Thyroid gland (tissue), 4 donors: ENCODE data around the gene LFNG. TPM values are rescaled to one million over a fixed set of nuclear protein-coding genes. Genes with fewer than 3 reads are reported as not detected.

Experiments
- DNase-seq, 2 donors: peaks; one replicate each; pipeline ENCODE4 v3.0.0-alpha.2; 2019
- H3K27ac ChIP-seq, 3 donors: fragments of 200-600 bp; sonication (generic); 1 replicate in 2 of 3; 2 replicates in 1 of 3; pipeline ENCODE4 v1.5.1; 2016 to 2019; ENCODE audit warnings: mild to moderate bottlenecking in 1 of 3, moderate library complexity in 1 of 3
- H3K27me3 ChIP-seq: fragments of 200-600 bp; sonication (generic); one replicate; pipeline ENCODE4 v1.5.1; 2019
- H3K36me3 ChIP-seq, 2 donors: fragments of 200-600 bp; sonication (generic); one replicate each; pipeline ENCODE4 v1.5.1; 2016 to 2019
- H3K4me1 ChIP-seq, 2 donors: fragments of 200-600 bp; sonication (generic); one replicate each; pipeline ENCODE4 v1.5.1; 2017 to 2019
- H3K4me3 ChIP-seq, 3 donors: fragments of 200-600 bp; sonication (generic); replicated peaks in 1 of 3; 1 replicate in 2 of 3; 2 replicates in 1 of 3; pipeline ENCODE4 v1.5.1; 2016; ENCODE audit warnings: mild to moderate bottlenecking in 1 of 3
- H3K9me3 ChIP-seq: fragments of 200-600 bp; sonication (generic); one replicate; pipeline ENCODE4 v1.5.1; 2017
- POLR2A ChIP-seq, 2 donors: fragments of 450-650 bp; IDR thresholded peaks; one replicate each; pipeline ENCODE4 v1.6.1; 2017; ENCODE audit warnings: antibody characterized with exemption in 2 of 2, mild to moderate bottlenecking in 2 of 2, moderate library complexity in 1 of 2
- WGBS, 2 donors: methylation state at CpG; one replicate each; pipeline ENCODE4 v1.1.5; 2017; 5-methylcytosine and 5-hydroxymethylcytosine counted together
- intact Hi-C: fragments of 100-400 bp; cut with DNase I; formaldehyde crosslinking; loops from one replicate; pipeline ENCODE4 v1.15.1; 2023
- total RNA-seq, 4 donors: library from RNA; depleted of rRNA; stranded (reverse); fragments of >200 nt; gene quantifications; one replicate each; pipeline ENCODE4 v1.2.3, GENCODE V29; 2016
- TF ChIP-seq, protein P1 (sequence below), 6 experiments: fragments of 200-600 bp in 3 of 6; fragments of 450-650 bp in 3 of 6; sonication (generic) in 3 of 6; IDR thresholded peaks; one replicate each; pipeline ENCODE4 v1.5.1; 2016 to 2019; ENCODE audit warnings: antibody characterized with exemption in 6 of 6, mild to moderate bottlenecking in 2 of 6, inconsistent platforms in 1 of 6, moderate library complexity in 1 of 6

Gene LFNG
- total RNA-seq, 4 donors from 2014 or later: 3.8 to 6.1 (median 4.8) TPM

DNA sequence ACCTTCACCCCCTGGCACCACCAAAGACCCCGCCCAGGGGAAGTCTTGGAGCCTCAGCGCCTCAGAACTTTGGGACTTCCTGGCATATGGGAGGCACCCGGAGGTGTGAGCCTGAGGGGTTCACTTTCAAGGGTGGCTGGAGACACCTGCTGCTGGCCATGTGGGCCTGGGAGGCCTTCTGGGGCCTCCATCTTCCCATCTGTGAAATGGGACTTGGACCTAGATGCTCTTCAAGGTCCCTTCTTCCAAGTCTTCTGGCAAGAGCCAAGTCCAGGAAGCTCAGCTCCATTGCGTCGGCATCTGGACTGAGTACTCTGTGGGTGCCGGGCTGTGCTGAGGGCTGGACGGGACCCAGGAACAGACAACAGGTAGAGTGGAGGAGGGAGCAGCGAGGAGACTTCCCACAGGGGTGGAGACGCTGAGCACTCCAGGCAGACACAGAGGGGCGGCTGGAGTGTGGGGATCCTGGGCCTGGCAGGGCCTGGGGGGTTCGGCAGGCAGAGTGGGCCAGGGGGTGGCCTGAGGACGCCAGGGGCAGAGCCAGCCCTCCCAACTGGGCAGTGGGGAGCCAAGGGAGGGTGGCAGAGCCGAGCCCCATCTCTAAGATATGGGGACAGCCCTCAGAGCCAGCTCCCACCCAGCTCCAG, 9.3 kb upstream of the LFNG start:
- no peaks in the 10 kb centered on the region for H3K27me3 ChIP-seq
- WGBS, 2 donors: 87 to 89% methylated on average over 11 to 12 of the region's 13 CpGs
- H3K36me3 ChIP-seq: no peaks in the 10 kb centered on the region
- TF ChIP-seq, protein P1, sequence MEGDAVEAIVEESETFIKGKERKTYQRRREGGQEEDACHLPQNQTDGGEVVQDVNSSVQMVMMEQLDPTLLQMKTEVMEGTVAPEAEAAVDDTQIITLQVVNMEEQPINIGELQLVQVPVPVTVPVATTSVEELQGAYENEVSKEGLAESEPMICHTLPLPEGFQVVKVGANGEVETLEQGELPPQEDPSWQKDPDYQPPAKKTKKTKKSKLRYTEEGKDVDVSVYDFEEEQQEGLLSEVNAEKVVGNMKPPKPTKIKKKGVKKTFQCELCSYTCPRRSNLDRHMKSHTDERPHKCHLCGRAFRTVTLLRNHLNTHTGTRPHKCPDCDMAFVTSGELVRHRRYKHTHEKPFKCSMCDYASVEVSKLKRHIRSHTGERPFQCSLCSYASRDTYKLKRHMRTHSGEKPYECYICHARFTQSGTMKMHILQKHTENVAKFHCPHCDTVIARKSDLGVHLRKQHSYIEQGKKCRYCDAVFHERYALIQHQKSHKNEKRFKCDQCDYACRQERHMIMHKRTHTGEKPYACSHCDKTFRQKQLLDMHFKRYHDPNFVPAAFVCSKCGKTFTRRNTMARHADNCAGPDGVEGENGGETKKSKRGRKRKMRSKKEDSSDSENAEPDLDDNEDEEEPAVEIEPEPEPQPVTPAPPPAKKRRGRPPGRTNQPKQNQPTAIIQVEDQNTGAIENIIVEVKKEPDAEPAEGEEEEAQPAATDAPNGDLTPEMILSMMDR (IDR thresholded peaks at IDR 0.05): no peak
- no peak for TF ChIP-seq POLR2A (IDR thresholded peaks at IDR 0.05)
- DNase-seq: no peak
- H3K4me3 ChIP-seq: no peak overlapping the region
- H3K27ac ChIP-seq: no peak overlapping the region
- H3K9me3 ChIP-seq: no peaks in the 10 kb centered on the region
- intact Hi-C loops: no loop called here
- H3K4me1 ChIP-seq: peaks cover 0 to 45% of the 10 kb centered on the region in 2 donors

DNA sequence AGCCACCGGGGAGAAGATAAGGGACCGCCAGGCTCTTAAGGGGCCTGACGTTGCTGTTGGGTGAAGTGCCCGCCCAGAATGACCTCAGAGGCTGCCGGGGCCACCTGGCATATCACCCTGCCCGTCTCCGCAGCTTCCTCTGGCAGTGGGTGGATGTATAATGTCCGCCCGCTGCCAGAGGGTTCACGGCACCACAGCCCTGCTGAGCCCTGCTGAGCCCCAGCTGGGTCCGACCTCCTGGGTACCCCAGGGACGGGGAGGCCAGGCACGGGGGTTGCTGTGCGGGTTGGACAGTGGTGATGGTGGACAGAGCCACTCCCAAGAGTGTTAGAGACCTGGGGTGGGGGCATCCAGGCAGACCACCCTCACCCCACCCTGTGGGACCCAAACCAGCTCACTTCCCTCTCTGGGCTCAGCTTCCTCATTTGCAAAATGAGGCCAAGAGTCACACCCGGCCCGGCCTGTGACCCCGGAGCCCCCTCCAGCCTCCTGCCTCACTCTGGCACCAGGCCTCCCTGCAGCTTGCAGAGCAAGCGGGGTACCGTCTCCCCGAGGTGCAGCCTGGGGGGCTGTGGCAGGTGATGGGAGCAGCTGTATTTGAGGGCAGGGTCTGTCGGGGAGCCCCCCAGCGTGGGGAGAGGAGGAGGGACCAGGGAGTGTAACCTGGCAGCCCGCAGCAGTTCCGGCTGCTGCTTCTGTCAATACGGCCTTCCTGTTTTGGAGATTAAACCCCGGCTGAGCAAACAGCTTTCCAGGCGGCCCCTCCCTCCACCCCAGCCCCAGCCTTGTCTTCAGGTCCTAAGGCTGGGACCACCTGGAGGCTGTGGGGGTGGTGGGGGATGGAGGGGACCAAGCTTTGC, 8.4 kb upstream of the LFNG start:
- intact Hi-C loops: no loop called here
- WGBS, 2 donors: 49 to 62% methylated on average over 9 to 20 of the region's 27 CpGs
- TF ChIP-seq POLR2A (IDR thresholded peaks at IDR 0.05): no peak
- TF ChIP-seq, protein P1 (IDR thresholded peaks at IDR 0.05): no peak
- Histone ChIP-seq H3K4me1 (peaks cover 0 to 45% of the 10 kb centered on the region in 2 donors), H3K4me3 (no peak overlapping the region), H3K9me3 (no peaks in the 10 kb centered on the region), H3K27ac (peak overlapping the region in 2 of 3 donors; percentile 30 to 38), H3K27me3 (no peaks in the 10 kb centered on the region), H3K36me3 (no peaks in the 10 kb centered on the region)
- no peak for DNase-seq

DNA sequence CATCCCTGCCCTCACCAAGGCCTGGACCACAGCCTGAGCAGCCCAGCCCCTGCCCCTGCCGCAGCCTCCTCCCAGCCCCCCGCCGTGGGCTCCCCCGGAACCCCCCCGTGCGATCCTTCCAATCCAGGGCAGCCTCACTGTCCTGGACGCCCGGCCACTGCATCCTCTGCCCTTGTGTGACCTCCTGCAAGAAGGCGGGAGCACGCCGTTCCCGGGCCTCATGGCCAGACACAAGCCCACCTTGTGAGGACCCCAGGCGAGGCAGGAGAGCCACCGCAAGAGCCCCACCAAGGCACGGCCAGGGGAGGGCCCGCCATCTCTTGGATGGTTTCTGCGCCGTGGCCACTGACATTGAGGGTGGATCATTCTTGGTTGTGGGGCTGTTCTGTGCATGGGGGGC, 7.8 kb upstream of the LFNG start:
- H3K36me3 ChIP-seq: no peaks in the 10 kb centered on the region
- no peak for DNase-seq
- no peak for TF ChIP-seq POLR2A (IDR thresholded peaks at IDR 0.05)
- TF ChIP-seq, protein P1 (IDR thresholded peaks at IDR 0.05): no peak
- no peaks in the 10 kb centered on the region for H3K9me3 ChIP-seq
- H3K27ac ChIP-seq: peak overlapping the region in 2 of 3 donors; percentile 30 to 38
- no peak overlapping the region for H3K4me3 ChIP-seq
- H3K4me1 ChIP-seq: peaks cover 0 to 45% of the 10 kb centered on the region in 2 donors
- 58% methylated on average over 7 of the region's 18 CpGs; no CpG with 5 or more reads in 1 of the 2 donors for WGBS, 2 donors
- intact Hi-C loops: no loop called here
- H3K27me3 ChIP-seq: no peaks in the 10 kb centered on the region

DNA sequence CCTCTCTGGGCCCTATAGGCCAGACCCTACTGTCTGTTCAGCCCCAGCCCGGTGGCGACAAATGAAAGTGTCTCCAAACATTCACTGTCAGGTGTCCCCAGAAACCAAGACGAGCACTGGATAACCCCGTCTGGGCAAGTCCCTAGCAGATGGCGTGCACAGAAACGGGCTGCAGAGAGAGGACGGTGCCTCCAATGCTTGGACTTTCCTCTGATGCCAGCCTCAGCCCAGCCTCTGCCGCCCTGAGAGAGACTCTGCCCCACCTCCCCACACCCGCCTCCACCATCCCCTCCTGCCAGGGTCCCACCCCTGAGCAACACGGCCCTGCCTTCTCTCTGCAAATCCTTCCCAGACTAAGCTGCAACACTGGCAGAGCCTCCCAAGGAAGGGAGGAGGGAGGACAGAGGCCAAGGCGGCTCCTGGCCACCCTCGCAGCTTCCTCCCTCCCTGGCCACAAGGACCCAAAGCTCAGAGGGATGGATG, 7.4 kb upstream of the LFNG start:
- no peak for DNase-seq
- 50 to 57% methylated on average over 11 to 12 of the region's 12 CpGs for WGBS, 2 donors
- no peak overlapping the region for H3K4me3 ChIP-seq
- intact Hi-C loops: no loop called here
- H3K27ac ChIP-seq: peak overlapping the region in 1 of 3 donors; percentile 30
- H3K36me3 ChIP-seq: no peaks in the 10 kb centered on the region
- H3K4me1 ChIP-seq: peaks cover 0 to 45% of the 10 kb centered on the region in 2 donors
- no peaks in the 10 kb centered on the region for H3K9me3 ChIP-seq
- H3K27me3 ChIP-seq: no peaks in the 10 kb centered on the region
- no peak for TF ChIP-seq POLR2A (IDR thresholded peaks at IDR 0.05)
- TF ChIP-seq, protein P1 (IDR thresholded peaks at IDR 0.05): no peak

DNA sequence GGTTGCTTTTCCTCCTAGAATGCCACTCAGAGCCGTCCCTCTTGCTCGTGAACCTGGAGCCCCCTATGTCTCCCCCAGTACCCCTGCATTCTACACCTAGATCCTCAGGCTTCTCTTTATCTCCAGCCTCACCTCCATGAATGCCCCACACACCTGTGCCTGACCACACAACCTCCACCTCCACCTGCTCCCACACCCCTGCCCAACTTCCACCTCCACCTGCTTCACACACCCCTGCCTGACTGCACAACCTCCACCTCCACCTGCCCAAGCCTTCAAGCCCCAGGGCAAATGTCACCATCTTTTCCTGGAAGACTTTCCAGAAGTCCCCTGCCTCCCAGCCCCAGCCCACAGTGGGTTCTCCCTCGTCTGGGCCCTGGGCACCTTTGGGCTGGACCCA, 6.9 kb upstream of the LFNG start:
- H3K4me3 ChIP-seq: no peak overlapping the region
- no peaks in the 10 kb centered on the region for H3K36me3 ChIP-seq
- DNase-seq: no peak
- no peak overlapping the region for H3K27ac ChIP-seq
- intact Hi-C loops: no loop called here
- no peaks in the 10 kb centered on the region for H3K27me3 ChIP-seq
- H3K4me1 ChIP-seq: peaks cover 0 to 42% of the 10 kb centered on the region in 2 donors
- TF ChIP-seq, protein P1 (IDR thresholded peaks at IDR 0.05): no peak
- TF ChIP-seq POLR2A (IDR thresholded peaks at IDR 0.05): no peak
- 83 to 86% methylated on average over 3 of the region's 3 CpGs for WGBS, 2 donors
- H3K9me3 ChIP-seq: no peaks in the 10 kb centered on the region
